A172 (cell line): ENCODE measurements around the gene OR1M1. TPM values are rescaled to one million over a fixed set of nuclear protein-coding genes. Genes with fewer than 3 reads are reported as not detected.

Experiments
- DNase-seq: peaks from one replicate; pipeline ENCODE4 v3.0.0-alpha.2; 2015; ENCODE audit warnings: low spot score
- total RNA-seq: library from RNA; depleted of rRNA; stranded (reverse); fragments of >200 nt; shearing (Covaris generic); gene quantifications from 2 replicates; pipeline ENCODE4 v1.2.3, GENCODE V29; 2014; rRNA removed

OR1M1 gene
- total RNA-seq, 1 experiment from 2014 or later = not detected

DNA sequence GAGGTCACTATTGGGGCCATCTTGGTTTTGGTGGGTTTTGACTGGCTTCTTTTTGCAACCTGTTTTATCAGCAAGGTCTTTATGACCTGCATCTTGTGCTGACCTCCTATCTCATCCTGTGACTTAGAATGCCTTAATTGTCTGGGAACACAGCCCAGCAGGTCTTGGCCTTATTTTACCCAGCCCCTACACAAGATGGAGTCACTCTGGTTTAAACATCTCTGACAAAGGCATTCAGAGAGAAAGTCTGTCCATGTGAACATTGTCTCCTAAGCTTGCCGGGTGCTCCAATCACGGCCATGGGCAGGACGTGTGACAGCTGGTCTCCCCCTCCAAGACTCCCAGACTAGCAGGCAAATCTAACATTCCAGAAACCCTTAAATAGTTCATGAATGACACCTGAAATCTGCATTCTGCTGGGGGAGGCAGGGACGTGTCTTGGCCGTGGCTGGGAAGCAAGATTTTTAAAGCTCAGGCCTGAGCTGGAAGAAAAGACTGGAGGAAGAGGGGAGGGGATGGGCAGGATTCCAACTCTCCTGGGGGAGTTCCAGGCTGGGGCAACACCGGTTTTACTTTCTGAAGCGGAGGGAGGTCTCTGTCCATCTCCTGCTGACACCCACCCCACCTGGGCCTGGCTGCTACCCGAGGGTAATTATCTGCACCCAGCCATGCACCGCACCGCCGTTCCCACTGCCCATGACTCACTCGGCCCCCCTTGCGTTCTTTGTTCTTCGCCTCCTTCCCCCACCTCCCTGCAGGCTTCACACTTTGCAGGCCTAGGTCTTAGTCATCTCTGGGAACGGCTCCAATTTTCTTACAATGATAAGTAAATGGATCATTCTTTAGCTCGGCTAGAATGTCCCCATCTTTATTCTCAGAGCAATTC lies 11.6 kb upstream of the OR1M1 start:
- peak; percentile 99 for DNase-seq

DNA sequence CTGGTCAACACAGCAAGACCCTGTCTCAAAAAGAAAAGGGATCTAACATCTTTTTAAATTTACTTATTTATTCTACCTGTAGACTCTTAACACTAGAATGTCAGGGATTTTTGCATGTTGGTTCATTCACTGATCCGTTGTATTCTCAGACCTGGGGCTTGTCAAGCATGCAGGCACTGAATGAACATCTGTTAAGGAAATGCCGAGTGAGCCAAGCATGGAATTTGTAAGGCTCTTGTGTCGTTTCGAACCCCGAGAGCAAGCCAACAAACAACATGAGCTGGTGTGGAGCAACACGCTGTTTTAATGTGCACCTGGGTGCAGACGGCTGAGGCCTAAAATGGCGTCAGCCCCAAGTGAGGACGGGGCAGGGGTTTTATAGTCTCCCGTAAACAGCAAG lies 10.0 kb upstream of the OR1M1 start:
- DNase-seq = no peak

DNA sequence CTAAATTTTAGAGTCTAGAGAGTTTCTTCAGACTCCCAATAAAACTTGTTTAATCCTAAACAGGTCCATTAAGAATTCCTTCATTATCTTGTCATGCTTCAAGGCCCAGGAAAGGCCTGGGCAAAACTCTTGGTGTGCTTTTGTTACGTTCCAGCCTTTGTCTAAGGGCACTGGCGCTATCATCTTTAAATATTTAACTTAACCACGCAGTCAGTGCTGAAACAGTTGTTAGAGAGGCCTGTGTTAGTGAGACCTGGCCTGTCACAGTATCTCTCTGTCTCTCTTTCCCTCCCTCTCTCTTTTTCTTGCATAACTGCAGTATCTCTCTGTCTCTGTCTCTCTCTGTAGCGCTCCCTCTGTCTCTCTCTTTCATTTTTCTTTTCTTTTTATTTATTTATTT lies 8.2 kb upstream of the OR1M1 start:
- no peak for DNase-seq

DNA sequence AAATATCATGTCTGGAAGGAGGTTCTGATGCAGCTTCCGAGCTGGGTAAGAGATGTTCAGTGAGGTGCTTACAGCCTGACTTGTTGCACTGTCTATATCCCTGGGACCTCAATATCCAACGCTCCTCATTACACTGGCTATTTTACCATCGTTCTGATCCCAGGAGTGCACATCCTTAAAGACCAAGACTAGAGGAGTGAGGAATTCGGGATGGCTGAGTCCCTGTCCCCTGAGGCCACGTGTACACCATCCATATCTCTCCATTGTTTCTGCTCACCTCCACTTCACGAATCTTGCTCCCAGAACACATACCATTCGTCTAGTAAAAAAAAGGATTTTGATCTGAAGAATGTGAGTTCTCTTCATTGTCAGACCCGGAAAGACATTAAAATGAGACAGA lies 20.5 kb downstream of the OR1M1 start, which contains the start of gene OR7G2:
Gene OR7G2 (minus strand): TSS at position 101 of the 400 bp plus-strand sequence. CDS start 4,232 bp downstream, outside the sequence.
- DNase-seq = no peak

DNA sequence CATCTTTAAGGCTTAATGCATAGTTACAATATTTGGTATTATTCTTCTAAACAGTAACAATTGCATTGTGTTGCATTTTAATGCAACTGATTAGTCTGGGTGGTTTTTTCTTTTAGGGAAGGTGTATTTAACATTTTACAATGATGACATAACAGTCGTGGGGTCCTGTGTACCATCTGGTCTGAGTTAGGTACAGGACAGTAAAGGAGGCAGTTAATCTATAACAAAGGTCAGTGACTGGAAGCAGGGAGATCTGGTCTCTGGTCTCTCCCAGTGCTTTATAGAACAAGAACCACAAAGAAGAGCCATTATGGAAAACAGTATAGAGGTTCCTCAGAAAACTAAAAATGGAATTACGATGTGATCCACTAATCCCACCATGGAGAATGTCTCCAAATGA lies 23.1 kb downstream of the OR1M1 start:
- no peak for DNase-seq

DNA sequence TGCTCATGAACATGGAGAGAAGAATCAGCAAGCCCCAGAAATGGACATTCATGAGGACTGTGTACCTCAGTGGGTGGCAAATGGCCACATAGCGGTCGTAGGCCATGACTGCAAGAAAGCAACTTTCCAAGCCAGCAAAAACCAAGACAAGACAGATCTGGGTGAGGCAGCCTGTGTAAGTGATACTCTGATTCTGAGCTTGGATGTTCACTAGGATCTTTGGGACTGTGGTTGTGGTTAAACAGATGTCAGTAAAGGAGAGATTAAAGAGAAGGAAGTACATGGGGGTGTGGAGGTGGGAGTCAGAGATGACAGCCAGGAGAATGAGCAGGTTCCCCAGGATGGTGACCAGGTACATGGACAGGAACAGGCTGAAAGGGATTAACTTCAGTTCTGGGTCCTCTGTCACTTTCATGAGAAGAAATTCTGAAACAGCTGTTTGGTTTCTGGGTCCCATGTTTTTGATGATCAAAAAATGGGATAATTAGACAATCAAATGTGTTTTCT lies 28.5 kb downstream of the OR1M1 start, which contains the start of gene OR7G1:
Gene OR7G1 (minus strand): TSS at position 457 of the 507 bp plus-strand sequence. CDS start 0 bp downstream, at position 457.
- no peak for DNase-seq

DNA sequence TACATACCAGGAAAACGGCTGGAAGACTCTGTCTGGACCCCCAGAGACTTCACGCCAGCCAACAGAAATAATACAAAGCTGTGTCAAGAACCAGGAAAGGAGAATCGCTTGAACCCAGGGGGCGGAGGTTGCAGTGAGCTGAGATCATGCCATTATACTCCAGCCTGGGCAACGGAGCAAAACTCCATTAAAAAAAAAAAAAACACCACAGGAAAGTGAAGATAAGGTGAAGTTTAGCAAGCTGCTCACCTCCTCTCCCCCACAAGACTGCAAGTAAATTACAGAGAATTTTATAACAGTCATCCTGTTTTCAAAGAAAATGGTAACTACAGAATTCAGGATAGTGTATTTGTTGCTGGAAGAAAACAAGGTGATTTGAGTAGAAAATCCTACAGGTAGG lies 29.7 kb downstream of the OR1M1 start:
- no peak for DNase-seq

DNA sequence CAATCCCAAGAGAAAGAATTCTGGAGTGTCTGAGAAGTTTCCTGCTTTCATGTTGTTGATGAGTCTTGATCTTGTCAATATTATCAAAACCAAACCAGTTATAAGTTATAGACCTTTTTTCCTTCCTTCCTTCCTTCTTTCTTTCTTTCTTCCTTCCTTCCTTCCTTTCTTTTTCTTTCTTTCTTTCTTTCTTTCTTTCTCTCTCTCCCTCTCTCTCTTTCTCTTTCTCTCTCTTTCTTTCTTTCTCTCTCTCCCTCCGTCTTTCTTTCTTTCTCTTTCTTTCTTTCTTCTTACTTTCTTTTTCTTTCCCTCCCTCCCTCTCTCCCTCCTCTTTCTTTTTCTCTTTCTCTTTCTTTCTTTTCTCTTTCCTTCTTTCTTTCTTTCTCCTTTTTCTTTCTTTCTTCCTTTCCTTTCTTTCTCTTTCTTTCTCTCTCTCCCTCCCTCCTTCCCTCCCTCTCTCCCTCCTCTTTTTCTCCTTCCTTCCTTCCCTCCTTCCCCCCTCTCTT lies 40.1 kb downstream of the OR1M1 start, which contains the start of gene OR7G3:
Gene OR7G3 (minus strand): TSS at position 51 of the 506 bp plus-strand sequence. CDS start 0 bp downstream, at position 51.
- no peak for DNase-seq

DNA sequence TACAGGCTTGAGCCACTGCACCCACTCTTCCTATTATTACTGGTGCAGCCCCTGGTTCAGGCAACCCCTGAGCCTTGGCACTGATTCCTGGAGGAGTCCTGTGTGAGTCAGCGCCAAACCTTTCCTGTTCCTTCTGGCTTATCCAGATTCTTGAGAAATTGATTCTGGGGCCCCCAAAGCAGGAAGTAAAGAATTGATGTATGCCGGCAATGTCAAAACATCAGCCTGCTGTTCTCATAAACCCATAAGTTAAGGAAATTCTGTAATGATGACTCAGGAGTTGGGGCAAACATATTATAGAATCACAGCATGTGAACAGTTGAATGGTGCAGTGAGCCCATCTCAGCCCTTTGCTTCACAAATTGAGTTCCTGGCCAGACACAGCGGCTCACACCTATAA lies 41.3 kb downstream of the OR1M1 start:
- peak; percentile 84 for DNase-seq

DNA sequence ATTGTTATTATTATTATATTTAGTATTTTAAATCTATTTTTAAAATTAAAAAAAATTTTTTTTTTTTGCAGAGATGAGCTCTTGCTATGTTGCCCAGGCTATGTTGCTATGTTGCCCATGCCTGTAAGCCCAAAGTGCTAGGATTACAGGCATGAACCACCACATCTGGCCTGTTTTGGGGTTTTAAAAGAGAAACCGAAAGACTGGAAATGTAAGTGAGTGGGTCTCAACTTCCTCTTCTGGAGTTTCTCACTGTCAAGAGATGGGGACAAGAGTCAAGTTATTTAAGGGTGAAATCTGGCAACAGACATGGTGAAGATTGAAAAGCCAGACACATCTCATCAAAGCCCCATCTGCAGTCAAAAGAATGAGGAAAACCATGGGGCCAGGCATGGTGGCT lies 44.1 kb downstream of the OR1M1 start:
- no peak for DNase-seq

DNA sequence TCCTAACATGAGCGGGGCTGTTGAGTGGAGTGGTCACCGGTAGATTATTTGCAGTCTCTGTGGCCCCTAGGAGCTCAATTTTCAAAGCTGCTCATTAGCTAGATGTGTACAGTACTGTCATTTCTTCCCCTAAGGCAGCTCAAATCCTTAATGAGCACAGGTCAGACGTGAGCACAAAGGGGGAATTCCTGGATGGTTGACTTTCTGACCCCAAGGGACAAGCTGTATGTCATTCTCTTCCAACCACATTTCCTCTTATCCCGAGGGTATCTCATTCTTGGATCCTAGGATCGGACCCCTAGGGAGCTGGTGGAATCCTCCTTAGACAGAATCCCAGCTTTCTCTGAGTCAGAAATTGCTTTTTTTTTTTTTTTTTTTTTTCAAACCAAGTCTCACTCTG lies 45.6 kb downstream of the OR1M1 start:
- DNase-seq = peak; percentile 73

DNA sequence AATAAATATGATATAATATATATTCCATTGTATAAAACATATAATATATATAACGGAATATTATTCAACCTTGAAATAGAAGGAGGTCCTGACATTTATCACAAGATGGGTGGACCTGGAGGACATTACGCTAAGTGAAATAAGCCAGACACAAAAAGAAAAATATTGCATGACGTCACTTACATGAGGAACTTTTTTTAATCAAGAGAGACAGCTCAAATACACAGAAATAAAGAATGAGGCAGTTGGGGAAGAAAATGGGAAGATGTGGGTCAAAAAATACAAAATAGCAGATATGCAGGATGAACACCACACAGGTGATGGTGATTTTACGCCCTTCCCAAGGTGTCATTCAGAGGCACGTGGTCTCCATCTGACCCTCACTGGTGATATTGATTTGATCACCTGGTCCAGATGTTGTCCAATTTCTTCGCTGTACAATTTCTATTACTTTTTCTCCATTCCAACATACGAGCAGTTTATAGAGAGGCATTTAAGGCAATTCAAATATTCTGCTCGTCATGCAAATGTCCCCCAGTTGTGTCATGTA lies 52.8 kb downstream of the OR1M1 start:
- DNase-seq = peak; percentile 8

DNA sequence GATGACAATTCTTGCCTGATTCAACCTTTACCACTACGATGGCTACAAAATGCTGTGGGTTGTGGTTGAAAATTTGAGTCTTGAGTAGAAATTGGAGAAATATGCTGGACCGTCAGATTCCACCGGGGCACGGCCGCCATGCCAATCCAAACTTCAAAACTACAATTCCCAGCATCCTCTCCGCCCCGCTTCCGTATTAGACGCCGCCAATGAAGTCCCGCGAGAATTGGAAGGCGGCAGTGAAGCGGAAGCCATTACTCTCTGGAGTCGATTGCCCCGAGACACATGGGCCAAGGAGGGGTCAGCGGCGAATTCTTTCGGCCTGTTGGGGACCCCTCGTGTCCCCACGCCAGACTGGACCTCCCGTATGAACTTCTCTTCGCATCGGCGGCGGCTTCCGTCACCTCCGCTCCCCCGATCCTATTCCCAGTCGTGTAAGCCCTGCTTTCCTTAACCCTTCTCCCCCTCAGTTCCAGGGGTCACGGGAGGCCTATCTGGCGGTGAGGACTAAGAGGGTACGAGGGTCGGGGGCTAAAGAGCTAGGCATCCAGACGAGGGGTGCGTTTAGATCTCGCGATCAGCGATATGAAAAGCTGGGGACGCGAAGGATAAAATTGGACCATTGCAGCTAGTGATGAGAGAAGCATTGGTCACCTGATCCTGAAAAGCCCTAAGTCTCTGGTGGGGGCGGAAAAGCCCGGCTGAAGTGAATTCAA lies 53.5 kb downstream of the OR1M1 start, which contains the start of gene ZNF317:
Gene ZNF317 (plus strand): TSS at position 239 of the 716 bp plus-strand sequence. CDS start 15,620 bp downstream, outside the sequence.
- DNase-seq = peak; percentile 91

DNA sequence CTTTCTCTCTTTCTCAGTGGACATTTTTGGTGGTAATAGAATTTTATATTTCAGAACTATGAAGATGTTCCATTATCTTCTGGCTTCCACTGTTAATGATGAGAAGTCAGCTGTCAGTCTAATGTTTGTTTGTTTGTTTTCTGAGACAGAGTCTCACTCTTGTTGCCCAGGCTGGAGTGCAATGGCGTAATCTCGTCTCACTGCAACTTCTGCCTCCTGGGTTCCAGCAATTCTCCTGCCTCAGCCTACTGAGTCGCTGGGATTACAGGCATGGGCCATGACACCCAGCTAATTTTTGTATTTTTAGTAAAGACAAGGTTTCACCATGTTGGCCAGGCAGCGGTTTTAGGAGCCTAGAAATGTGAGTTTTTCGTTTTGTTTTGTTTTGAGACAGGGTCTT lies 58.1 kb downstream of the OR1M1 start:
- no peak for DNase-seq

Other genes starting within 250 kb of the OR1M1 start
- gene MUC16, start 76.7 kb upstream of the OR1M1 start, total RNA-seq = 0.02 TPM in 1 of 2 replicates, not detected in the other
- gene OR7G2, start 20.4 kb downstream of the OR1M1 start, total RNA-seq = not detected in 2 replicates
- not detected in 2 replicates for gene OR7G1, start 28.7 kb downstream of the OR1M1 start, total RNA-seq
- not detected in 2 replicates for gene OR7G3, start 39.9 kb downstream of the OR1M1 start, total RNA-seq
- 16.4 and 20.1 TPM in 2 replicates for gene ZNF317, start 53.3 kb downstream of the OR1M1 start, total RNA-seq
- not detected in 2 replicates for gene OR7D2, start 91.9 kb downstream of the OR1M1 start, total RNA-seq
- gene OR7D4, start 132.5 kb downstream of the OR1M1 start, total RNA-seq = not detected in 2 replicates
- not detected in 2 replicates for gene OR7E24, start 163.9 kb downstream of the OR1M1 start, total RNA-seq
- gene ZNF699, start 222.8 kb downstream of the OR1M1 start, total RNA-seq = 8.9 and 13.8 TPM in 2 replicates
- gene ZNF559, start 237.1 kb downstream of the OR1M1 start, total RNA-seq = 16.8 and 19.8 TPM in 2 replicates